ENCODE measurements around the gene OTOF. TPM values are rescaled to one million over a fixed set of nuclear protein-coding genes. Genes with fewer than 3 reads are reported as not detected.

The OTOF gene
- total RNA-seq, 2 donors from 2014 or later: 0.26 TPM; not detected in 1

- Histone ChIP-seq H3K4me3 (no peak overlapping the region), H3K36me3 (replicated peaks in 1 of 2; ENCODE audit: insufficient read depth in 1 of 2, low read depth in 2 of 2) (no peaks in the 10 kb centered on the region), H3K4me1 (peaks cover 31% of the 10 kb centered on the region), H3K27me3 (no peaks in the 10 kb centered on the region), H3K9me3 (no peaks in the 10 kb centered on the region), H3K27ac (peak overlapping the region; percentile 32 to 73 (median 64))
- DNase-seq: peak in 3 of 4 donors; percentile 22 to 39 (median 38)
- 61 to 72% methylated on average over 8 of the region's 8 CpGs for WGBS, 2 donors
- intact Hi-C loops (cut with DNase I): no loop called here
- TF ChIP-seq CTCF (IDR thresholded peaks at IDR 0.05): no peak
- TF ChIP-seq POLR2A (IDR thresholded peaks at IDR 0.05): no peak
- ATAC-seq: peak; percentile 58
Measured at GRCh38 chr2:26495705-26496297, 17.9 kb upstream of the OTOF start.

DNA sequence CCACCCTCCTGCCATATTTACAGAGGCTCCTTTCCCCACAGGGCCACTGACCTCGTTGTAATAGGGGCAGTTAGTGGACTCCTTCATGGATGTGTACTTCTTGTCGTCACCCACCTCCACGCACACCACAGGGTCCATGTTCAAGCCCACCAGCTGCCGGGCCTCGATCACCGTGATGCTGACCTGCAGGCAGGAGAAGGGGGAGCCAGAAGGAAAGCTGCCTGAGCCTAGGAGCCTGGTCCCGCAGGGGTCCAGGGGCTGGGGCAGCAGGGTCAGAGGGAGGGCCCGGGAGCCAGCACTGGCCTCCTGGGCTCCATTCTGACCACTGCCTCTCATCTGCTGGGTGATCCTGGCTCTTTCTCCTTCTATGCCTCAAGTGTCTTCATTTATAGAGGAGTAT, 17.0 kb upstream of the OTOF start:
- no peak for ATAC-seq
- no peak for DNase-seq
- WGBS, 2 donors: 86 to 91% methylated on average over 8 of the region's 8 CpGs
- intact Hi-C loops (cut with DNase I): no loop called here
- H3K4me3 ChIP-seq: no peak overlapping the region
- H3K27me3 ChIP-seq: no peaks in the 10 kb centered on the region
- TF ChIP-seq POLR2A (IDR thresholded peaks at IDR 0.05) (no peak), CTCF (IDR thresholded peaks at IDR 0.05) (no peak)
- H3K4me1 ChIP-seq: peaks cover 31% of the 10 kb centered on the region
- H3K36me3 ChIP-seq (replicated peaks in 1 of 2; ENCODE audit: insufficient read depth in 1 of 2, low read depth in 2 of 2): no peaks in the 10 kb centered on the region
- no peaks in the 10 kb centered on the region for H3K9me3 ChIP-seq
- H3K27ac ChIP-seq: peak overlapping the region; percentile 32 to 73 (median 64)

- Histone ChIP-seq H3K4me3 (no peak overlapping the region), H3K9me3 (no peaks in the 10 kb centered on the region), H3K36me3 (replicated peaks in 1 of 2; ENCODE audit: insufficient read depth in 1 of 2, low read depth in 2 of 2) (no peaks in the 10 kb centered on the region), H3K4me1 (peaks cover 31% of the 10 kb centered on the region), H3K27ac (peak overlapping the region in 1 of 4 donors; percentile 70), H3K27me3 (no peaks in the 10 kb centered on the region)
- TF ChIP-seq CTCF (IDR thresholded peaks at IDR 0.05) (no peak), POLR2A (IDR thresholded peaks at IDR 0.05) (no peak)
- WGBS, 2 donors: 99 to 100% methylated on average over 4 of the region's 4 CpGs
- intact Hi-C loops (cut with DNase I): no loop called here
- no peak for DNase-seq
- ATAC-seq: no peak
Measured at GRCh38 chr2:26494199-26494598, 16.3 kb upstream of the OTOF start.

DNA sequence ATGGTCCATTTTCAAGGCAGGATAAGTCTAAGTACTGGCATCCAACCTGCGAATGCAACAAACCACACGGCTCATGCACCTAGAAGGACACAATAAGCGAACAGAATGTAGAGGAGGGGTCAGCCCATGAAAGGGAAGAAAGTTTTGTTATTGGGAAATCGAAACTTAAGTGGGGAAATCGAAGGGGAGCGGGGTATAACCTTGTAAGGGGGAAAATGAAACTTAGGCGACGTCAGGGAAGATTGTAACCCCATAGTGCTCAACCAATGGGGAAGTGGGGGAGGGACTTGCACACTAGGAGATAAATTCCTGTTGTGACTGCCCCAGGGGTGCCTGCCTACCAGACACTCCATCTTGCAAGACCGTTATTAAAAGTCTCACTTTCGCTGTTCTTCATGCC, 15.6 kb upstream of the OTOF start:
- H3K4me1 ChIP-seq: peaks cover 31% of the 10 kb centered on the region
- intact Hi-C loops (cut with DNase I): no loop called here
- TF ChIP-seq POLR2A (IDR thresholded peaks at IDR 0.05) (no peak), CTCF (IDR thresholded peaks at IDR 0.05) (no peak)
- no peak overlapping the region for H3K27ac ChIP-seq
- no peaks in the 10 kb centered on the region for H3K36me3 ChIP-seq (replicated peaks in 1 of 2; ENCODE audit: insufficient read depth in 1 of 2, low read depth in 2 of 2)
- WGBS, 2 donors: 80 to 87% methylated on average over 10 of the region's 10 CpGs
- no peaks in the 10 kb centered on the region for H3K27me3 ChIP-seq
- no peak for DNase-seq
- ATAC-seq: no peak
- no peaks in the 10 kb centered on the region for H3K9me3 ChIP-seq
- no peak overlapping the region for H3K4me3 ChIP-seq

Data from body of pancreas (tissue), 4 donors.